Measurements from ENCODE around the gene SLC25A22.

GRCh38 chr11:777288-778255 lies 20.5 kb downstream of the SLC25A22 start, which contains the start of gene GATD1:
- TF ChIP-seq, protein P1, sequence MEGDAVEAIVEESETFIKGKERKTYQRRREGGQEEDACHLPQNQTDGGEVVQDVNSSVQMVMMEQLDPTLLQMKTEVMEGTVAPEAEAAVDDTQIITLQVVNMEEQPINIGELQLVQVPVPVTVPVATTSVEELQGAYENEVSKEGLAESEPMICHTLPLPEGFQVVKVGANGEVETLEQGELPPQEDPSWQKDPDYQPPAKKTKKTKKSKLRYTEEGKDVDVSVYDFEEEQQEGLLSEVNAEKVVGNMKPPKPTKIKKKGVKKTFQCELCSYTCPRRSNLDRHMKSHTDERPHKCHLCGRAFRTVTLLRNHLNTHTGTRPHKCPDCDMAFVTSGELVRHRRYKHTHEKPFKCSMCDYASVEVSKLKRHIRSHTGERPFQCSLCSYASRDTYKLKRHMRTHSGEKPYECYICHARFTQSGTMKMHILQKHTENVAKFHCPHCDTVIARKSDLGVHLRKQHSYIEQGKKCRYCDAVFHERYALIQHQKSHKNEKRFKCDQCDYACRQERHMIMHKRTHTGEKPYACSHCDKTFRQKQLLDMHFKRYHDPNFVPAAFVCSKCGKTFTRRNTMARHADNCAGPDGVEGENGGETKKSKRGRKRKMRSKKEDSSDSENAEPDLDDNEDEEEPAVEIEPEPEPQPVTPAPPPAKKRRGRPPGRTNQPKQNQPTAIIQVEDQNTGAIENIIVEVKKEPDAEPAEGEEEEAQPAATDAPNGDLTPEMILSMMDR (IDR thresholded peaks at IDR 0.05; ENCODE audit: insufficient read depth, low read length, poor library complexity, severe bottlenecking) = no peak
- TF ChIP-seq EZH2phosphoT487 (conservative IDR thresholded peaks at IDR 0.05; ENCODE audit: low read length) = no peak
